OCI-LY3 (cell line): ENCODE measurements around the gene MAP4K2.

ENCODE experiments used
- CTCF ChIP-seq: fragments of 200-600, 300-600 bp; sonication (generic); IDR thresholded peaks from 2 replicates; pipeline ENCODE4 v1.5.1; 2014; ENCODE audit warnings: antibody characterized with exemption, low read length, low read depth
- EZH2phosphoT487 ChIP-seq: fragments of 200-600 bp; shearing (Covaris generic); IDR thresholded peaks from 2 replicates; pipeline ENCODE4 v1.6.1; 2018; ENCODE audit warnings: antibody characterized with exemption, mixed run types, low read depth

- TF ChIP-seq CTCF (no peak), EZH2phosphoT487 (no peak)
Measured at GRCh38 chr11:64758330-64759079, 44.5 kb downstream of the MAP4K2 start.
